Stomach (tissue), 9 donors: ENCODE data around the gene MEGF6. TPM values are rescaled to one million over a fixed set of nuclear protein-coding genes. Genes with fewer than 3 reads are reported as not detected.

Source experiments
- DNase-seq, 2 donors: peaks; one replicate each; pipeline versions ENCODE4 v3.0.0 to v3.0.0-alpha.2; 2013 to 2019
- H3K27ac ChIP-seq, 5 donors: fragments of 200-600 bp in 4 of 5; sonication (generic) in 4 of 5; one replicate each; pipeline ENCODE4 v1.5.1; 2013 to 2019; ENCODE audit warnings: mild to moderate bottlenecking in 1 of 5, moderate library complexity in 1 of 5
- H3K27me3 ChIP-seq, 3 donors: fragments of 200-600 bp; sonication (generic); one replicate each; pipeline ENCODE4 v1.5.1; 2017 to 2019; ENCODE audit warnings: mixed run types in 1 of 3
- H3K36me3 ChIP-seq, 4 donors: fragments of 200-600 bp; sonication (generic); 1 replicate in 3 of 4; 2 replicates in 1 of 4; pipeline ENCODE4 v1.5.1; 2016 to 2019
- H3K4me1 ChIP-seq, 4 donors: fragments of 200-600 bp; sonication (generic); one replicate each; pipeline ENCODE4 v1.5.1; 2016 to 2019
- H3K4me3 ChIP-seq, 4 donors: fragments of 200-600 bp; sonication (generic) in 3 of 4; one replicate each; pipeline ENCODE4 v1.5.1; 2016 to 2019; ENCODE audit warnings: mild to moderate bottlenecking in 1 of 4
- H3K9me3 ChIP-seq, 4 donors: fragments of 200-600 bp; sonication (generic); one replicate each; pipeline ENCODE4 v1.5.1; 2016 to 2019
- CTCF ChIP-seq, 7 experiments: fragments of 450-650 bp in 4 of 7; fragments of 200-600 bp in 3 of 7; sonication (generic) in 3 of 7; IDR thresholded peaks; one replicate each; pipeline ENCODE4 v1.5.1; 2016 to 2019; ENCODE audit warnings: antibody characterized with exemption in 7 of 7, control low read depth in 2 of 7, mild to moderate bottlenecking in 1 of 7
- EP300 ChIP-seq: sonication (generic); formaldehyde crosslinking; IDR thresholded peaks from one replicate; pipeline ENCODE4 v1.6.1; 2017; ENCODE audit warnings: antibody characterized with exemption
- POLR2A ChIP-seq, 4 donors: fragments of 450-650 bp; IDR thresholded peaks; one replicate each; pipeline ENCODE4 v1.6.1; 2016; ENCODE audit warnings: antibody characterized with exemption in 4 of 4, control low read depth in 2 of 4, mild to moderate bottlenecking in 1 of 4, moderate library complexity in 1 of 4
- POLR2AphosphoS5 ChIP-seq, 3 donors: sonication (generic); formaldehyde crosslinking; IDR thresholded peaks; one replicate each; pipeline ENCODE4 v1.6.1; 2016; ENCODE audit warnings: antibody characterized with exemption in 3 of 3
- WGBS, 5 donors: extraction: QIAGEN DNeasy Blood & Tissue Kit in 3 of 5; methylation state at CpG; one replicate each; pipeline versions ENCODE4 v1.1.5 to v1.1.7; 2013 to 2018; 5-methylcytosine and 5-hydroxymethylcytosine counted together
- intact Hi-C: fragments of 100-400 bp; cut with DNase I; formaldehyde crosslinking; loops from one replicate; pipeline ENCODE4 v1.15.1; 2023; ENCODE audit warnings: low total_unique reads
- polyA plus RNA-seq, 3 donors: library from polyadenylated mRNA; stranded (reverse); fragments of 200-250 nt; gene quantifications; one replicate each; pipeline ENCODE4 v1.2.3, GENCODE V29; 2013
- total RNA-seq, 5 donors: library from RNA; depleted of rRNA; stranded (reverse); fragments of >200 nt; gene quantifications; one replicate each; pipeline versions ENCODE4 v1.1.0 to v1.2.3, GENCODE V29; 2014 to 2016
- donor health status: healthy with polysubstance abuse.
- donor health status: Bipolar disorder and iron deficiency.
- donor health status: healthy.

MEGF6 gene
- total and polyA plus RNA-seq, 8 donors, result 2.6 to 57.2 (median 26.7) TPM

- H3K4me3 ChIP-seq, result no peak overlapping the region
- H3K36me3 ChIP-seq, result peaks cover 0 to 8% (median under 1%) of the 10 kb centered on the region in 4 donors
- H3K9me3 ChIP-seq, result peaks cover 0 to 6% (median 2%) of the 10 kb centered on the region in 4 donors
- intact Hi-C loops, result no loop called here
- H3K27ac ChIP-seq, result no peak overlapping the region
- 29 to 42% (median 38%) methylated on average over 20 to 31 of the region's 31 CpGs for WGBS, 5 donors
- DNase-seq, result peak; percentile 67 to 68
- TF ChIP-seq POLR2A (IDR thresholded peaks at IDR 0.05) (no peak), CTCF (IDR thresholded peaks at IDR 0.05) (peak in 5 of 7 experiments; percentile 83 to 93 (median 90))
- H3K4me1 ChIP-seq, result peaks cover 16 to 36% (median 27%) of the 10 kb centered on the region in 4 donors
- peaks cover 0 to 24% (median 0%) of the 10 kb centered on the region in 3 donors for H3K27me3 ChIP-seq
Measured at GRCh38 chr1:3483801-3484444, 127.4 kb downstream of the MEGF6 start.

DNA sequence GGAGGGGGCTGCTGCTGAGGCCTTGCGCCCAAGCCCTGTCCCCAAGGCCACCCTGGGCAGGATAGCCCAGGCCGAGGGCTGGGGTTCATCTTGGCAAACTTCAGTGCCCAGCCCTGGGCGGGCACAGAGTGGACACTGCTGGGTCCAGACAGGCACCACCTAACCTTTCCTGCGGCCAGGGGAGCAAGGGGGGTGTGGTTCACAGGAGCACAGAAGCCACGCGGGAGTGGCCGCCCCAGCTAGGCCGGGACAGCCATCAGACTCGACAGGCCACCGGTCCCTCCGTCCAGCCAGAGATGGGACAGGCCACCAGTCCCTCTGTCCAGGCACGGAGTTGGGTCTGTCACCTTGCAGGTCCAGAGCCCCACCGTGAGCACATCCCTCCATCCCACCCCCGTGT is 127.9 kb downstream of the MEGF6 start:
- H3K4me1 ChIP-seq, result peaks cover 16 to 36% (median 27%) of the 10 kb centered on the region in 4 donors
- peaks cover 0 to 12% (median 3%) of the 10 kb centered on the region in 4 donors for H3K36me3 ChIP-seq
- intact Hi-C loops, result no loop called here
- 44 to 72% (median 58%) methylated on average over 4 to 14 of the region's 14 CpGs for WGBS, 5 donors
- peak overlapping the region in 3 of 5 donors; percentile 74 to 78 (median 77) for H3K27ac ChIP-seq
- peaks cover 0 to 24% (median 0%) of the 10 kb centered on the region in 3 donors for H3K27me3 ChIP-seq
- TF ChIP-seq CTCF (IDR thresholded peaks at IDR 0.05), result no peak
- no peak overlapping the region for H3K4me3 ChIP-seq
- DNase-seq, result no peak
- peaks cover 0 to 4% (median 1%) of the 10 kb centered on the region in 4 donors for H3K9me3 ChIP-seq

- TF ChIP-seq POLR2AphosphoS5 (IDR thresholded peaks at IDR 0.05) (peak in 1 of 3 donors; percentile 46), CTCF (IDR thresholded peaks at IDR 0.05) (peak in 3 of 7 experiments; percentile 11 to 13 (median 11)), POLR2A (IDR thresholded peaks at IDR 0.05) (no peak)
- 26 to 41% (median 29%) methylated on average over 7 to 18 of the region's 18 CpGs for whole genome bisulfite sequencing, 5 donors
- Histone ChIP-seq H3K36me3 (peaks cover 0 to 17% (median 11%) of the 10 kb centered on the region in 4 donors), H3K4me3 (no peak overlapping the region), H3K9me3 (no peaks in the 10 kb centered on the region), H3K4me1 (peaks cover 16 to 36% (median 27%) of the 10 kb centered on the region in 4 donors), H3K27me3 (peaks cover 0 to 24% (median 0%) of the 10 kb centered on the region in 3 donors), H3K27ac (peak overlapping the region; percentile 53 to 78 (median 74))
- intact Hi-C loops, result no loop called here
- peak; percentile 83 to 88 for DNase-seq
Measured at GRCh38 chr1:3482378-3482849, 128.9 kb downstream of the MEGF6 start.

GRCh38 chr1:3481836-3482375 is 129.4 kb downstream of the MEGF6 start:
- Histone ChIP-seq H3K27me3 (peaks cover 0 to 25% (median 0%) of the 10 kb centered on the region in 3 donors), H3K36me3 (peaks cover 0 to 17% (median 13%) of the 10 kb centered on the region in 4 donors), H3K27ac (peak overlapping the region; percentile 68 to 79 (median 77)), H3K9me3 (no peaks in the 10 kb centered on the region), H3K4me3 (no peak overlapping the region), H3K4me1 (peaks cover 16 to 36% (median 27%) of the 10 kb centered on the region in 4 donors)
- DNase-seq, result peak in 1 of 2 donors; percentile 32
- WGBS, 5 donors, result 33 to 53% (median 51%) methylated on average over 3 to 20 of the region's 20 CpGs
- TF ChIP-seq EP300 (no peak), POLR2A (IDR thresholded peaks at IDR 0.05) (no peak), CTCF (IDR thresholded peaks at IDR 0.05) (no peak), POLR2AphosphoS5 (IDR thresholded peaks at IDR 0.05) (no peak)
- intact Hi-C loops, result no loop called here
